NB4 (cell line): ENCODE results near the gene B4GALT5.

ENCODE experiments used
- CTCF ChIP-seq: IDR thresholded peaks from one replicate; pipeline ENCODE4 v1.5.1; 2012; ENCODE audit warnings: low read depth, low read length
- MAX ChIP-seq: IDR thresholded peaks from 2 replicates; pipeline ENCODE4 v1.6.1; 2011; ENCODE audit warnings: low read depth, low read length
- POLR2A ChIP-seq: IDR thresholded peaks from 2 replicates; pipeline ENCODE4 v1.6.1; 2011; ENCODE audit warnings: mild to moderate bottlenecking; ENCODE audit not compliant: insufficient read length; ENCODE audit errors: extremely low read depth

- TF ChIP-seq CTCF (no peak), MAX (no peak), POLR2A (no peak)
These were observed 50.6 kb downstream of the B4GALT5 start for GRCh38 chr20:49663112-49663511.
